Measurements from ENCODE around the gene SPAM1.

SPAM1 gene

GRCh38 chr7:123948136-123948535 lies 23.1 kb downstream of the SPAM1 start:
- Histone ChIP-seq H3K4me1 (ENCODE audit: control insufficient read depth, insufficient read depth, low read length) (peaks cover 24% of the 10 kb centered on the region), H3K36me3 (ENCODE audit: control insufficient read depth, insufficient read depth, low read length) (no peaks in the 10 kb centered on the region), H3K27ac (ENCODE audit: low read depth, low read length) (no peak overlapping the region), H3K9me3 (ENCODE audit: control insufficient read depth, insufficient read depth, low read depth, low read length) (no peaks in the 10 kb centered on the region), H3K9ac (ENCODE audit: low read length) (no peak overlapping the region), H3K27me3 (ENCODE audit: control insufficient read depth, insufficient read depth, low read length) (no peaks in the 10 kb centered on the region), H3K4me3 (ENCODE audit: low read depth, low read length) (no peak overlapping the region)

GRCh38 chr7:123958186-123958703 lies 33.2 kb downstream of the SPAM1 start:
- H3K4me1 ChIP-seq (ENCODE audit: control insufficient read depth, insufficient read depth, low read length) = no peaks in the 10 kb centered on the region

GRCh38 chr7:123961771-123962170 lies 36.7 kb downstream of the SPAM1 start:
- Histone ChIP-seq H3K4me1 (ENCODE audit: control insufficient read depth, insufficient read depth, low read length) (no peaks in the 10 kb centered on the region), H3K9ac (ENCODE audit: low read length) (no peak overlapping the region)

More at GRCh38 chr7:123958186-123958703, 33.2 kb downstream of the SPAM1 start:
- no peak overlapping the region for H3K9ac ChIP-seq (ENCODE audit: low read length)
- H3K9me3 ChIP-seq (ENCODE audit: control insufficient read depth, insufficient read depth, low read depth, low read length) = no peaks in the 10 kb centered on the region
- no peak overlapping the region for H3K27ac ChIP-seq (ENCODE audit: low read depth, low read length)
- no peaks in the 10 kb centered on the region for H3K36me3 ChIP-seq (ENCODE audit: control insufficient read depth, insufficient read depth, low read length)
- H3K27me3 ChIP-seq (ENCODE audit: control insufficient read depth, insufficient read depth, low read length) = no peaks in the 10 kb centered on the region
- no peak overlapping the region for H3K4me3 ChIP-seq (ENCODE audit: low read depth, low read length)

GRCh38 chr7:123966936-123967335 lies 41.9 kb downstream of the SPAM1 start:
- no peaks in the 10 kb centered on the region for H3K27me3 ChIP-seq (ENCODE audit: control insufficient read depth, insufficient read depth, low read length)
- H3K36me3 ChIP-seq (ENCODE audit: control insufficient read depth, insufficient read depth, low read length) = no peaks in the 10 kb centered on the region
- no peaks in the 10 kb centered on the region for H3K9me3 ChIP-seq (ENCODE audit: control insufficient read depth, insufficient read depth, low read depth, low read length)
- no peaks in the 10 kb centered on the region for H3K4me1 ChIP-seq (ENCODE audit: control insufficient read depth, insufficient read depth, low read length)
- H3K9ac ChIP-seq (ENCODE audit: low read length) = no peak overlapping the region
- H3K27ac ChIP-seq (ENCODE audit: low read depth, low read length) = no peak overlapping the region
- no peak overlapping the region for H3K4me3 ChIP-seq (ENCODE audit: low read depth, low read length)

More at GRCh38 chr7:123961771-123962170, 36.7 kb downstream of the SPAM1 start:
- Histone ChIP-seq H3K27me3 (ENCODE audit: control insufficient read depth, insufficient read depth, low read length) (no peaks in the 10 kb centered on the region), H3K9me3 (ENCODE audit: control insufficient read depth, insufficient read depth, low read depth, low read length) (no peaks in the 10 kb centered on the region), H3K27ac (ENCODE audit: low read depth, low read length) (no peak overlapping the region), H3K4me3 (ENCODE audit: low read depth, low read length) (no peak overlapping the region), H3K36me3 (ENCODE audit: control insufficient read depth, insufficient read depth, low read length) (no peaks in the 10 kb centered on the region)

GRCh38 chr7:123972045-123972444 lies 47.0 kb downstream of the SPAM1 start:
- H3K9ac ChIP-seq (ENCODE audit: low read length) = no peak overlapping the region
- no peaks in the 10 kb centered on the region for H3K36me3 ChIP-seq (ENCODE audit: control insufficient read depth, insufficient read depth, low read length)
- no peak overlapping the region for H3K4me3 ChIP-seq (ENCODE audit: low read depth, low read length)
- H3K27me3 ChIP-seq (ENCODE audit: control insufficient read depth, insufficient read depth, low read length) = no peaks in the 10 kb centered on the region
- H3K27ac ChIP-seq (ENCODE audit: low read depth, low read length) = no peak overlapping the region
- H3K9me3 ChIP-seq (ENCODE audit: control insufficient read depth, insufficient read depth, low read depth, low read length) = no peaks in the 10 kb centered on the region
- H3K4me1 ChIP-seq (ENCODE audit: control insufficient read depth, insufficient read depth, low read length) = no peaks in the 10 kb centered on the region

- Histone ChIP-seq H3K27ac (ENCODE audit: low read depth, low read length) (no peak overlapping the region), H3K36me3 (ENCODE audit: control insufficient read depth, insufficient read depth, low read length) (no peaks in the 10 kb centered on the region)
These were observed 47.8 kb downstream of the SPAM1 start for GRCh38 chr7:123972831-123973230.

DNA sequence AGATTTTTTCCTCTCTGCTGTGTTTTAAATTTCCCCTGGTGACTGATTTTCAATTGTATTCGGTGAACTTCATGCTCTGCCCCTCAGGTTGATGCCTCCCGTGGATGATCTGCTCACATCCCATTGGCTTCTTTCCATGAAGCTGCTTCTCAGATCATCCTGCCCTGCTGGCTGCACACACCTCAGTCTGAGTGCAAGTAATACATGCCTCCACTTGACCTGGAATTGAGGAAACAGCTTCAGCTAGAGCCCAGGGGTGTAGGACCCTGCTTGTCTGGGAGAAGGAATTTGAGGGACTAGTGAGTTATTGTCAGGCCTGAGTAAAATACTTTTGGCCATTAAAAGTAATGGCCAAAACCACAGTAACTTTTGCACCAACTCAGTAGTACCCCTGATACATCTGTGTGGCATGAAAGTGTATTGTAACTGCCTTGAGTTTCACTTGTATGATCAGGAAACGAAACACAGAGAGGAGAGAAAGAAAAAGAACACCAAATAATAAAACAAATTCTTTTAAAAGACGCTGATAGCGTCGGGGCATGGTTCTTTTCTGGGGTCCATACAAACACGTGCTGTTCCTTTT lies 49.4 kb downstream of the SPAM1 start:
- Histone ChIP-seq H3K9ac (ENCODE audit: low read length) (no peak overlapping the region), H3K4me3 (ENCODE audit: low read depth, low read length) (no peak overlapping the region), H3K36me3 (ENCODE audit: control insufficient read depth, insufficient read depth, low read length) (no peaks in the 10 kb centered on the region), H3K27me3 (ENCODE audit: control insufficient read depth, insufficient read depth, low read length) (no peaks in the 10 kb centered on the region), H3K9me3 (ENCODE audit: control insufficient read depth, insufficient read depth, low read depth, low read length) (no peaks in the 10 kb centered on the region), H3K27ac (ENCODE audit: low read depth, low read length) (no peak overlapping the region), H3K4me1 (ENCODE audit: control insufficient read depth, insufficient read depth, low read length) (no peaks in the 10 kb centered on the region)

More at GRCh38 chr7:123972831-123973230, 47.8 kb downstream of the SPAM1 start:
- Histone ChIP-seq H3K4me3 (ENCODE audit: low read depth, low read length) (no peak overlapping the region), H3K27me3 (ENCODE audit: control insufficient read depth, insufficient read depth, low read length) (no peaks in the 10 kb centered on the region), H3K9me3 (ENCODE audit: control insufficient read depth, insufficient read depth, low read depth, low read length) (no peaks in the 10 kb centered on the region), H3K4me1 (ENCODE audit: control insufficient read depth, insufficient read depth, low read length) (no peaks in the 10 kb centered on the region), H3K9ac (ENCODE audit: low read length) (no peak overlapping the region)

- H3K27ac ChIP-seq (ENCODE audit: low read depth, low read length) = no peak overlapping the region
- H3K9ac ChIP-seq (ENCODE audit: low read length) = no peak overlapping the region
- no peaks in the 10 kb centered on the region for H3K9me3 ChIP-seq (ENCODE audit: control insufficient read depth, insufficient read depth, low read depth, low read length)
- no peaks in the 10 kb centered on the region for H3K27me3 ChIP-seq (ENCODE audit: control insufficient read depth, insufficient read depth, low read length)
- H3K4me1 ChIP-seq (ENCODE audit: control insufficient read depth, insufficient read depth, low read length) = no peaks in the 10 kb centered on the region
- no peak overlapping the region for H3K4me3 ChIP-seq (ENCODE audit: low read depth, low read length)
- H3K36me3 ChIP-seq (ENCODE audit: control insufficient read depth, insufficient read depth, low read length) = no peaks in the 10 kb centered on the region
These were observed 50.0 kb downstream of the SPAM1 start for GRCh38 chr7:123975084-123975483.

GRCh38 chr7:123977081-123977480 lies 52.0 kb downstream of the SPAM1 start:
- Histone ChIP-seq H3K4me3 (ENCODE audit: low read depth, low read length) (no peak overlapping the region), H3K27ac (ENCODE audit: low read depth, low read length) (no peak overlapping the region), H3K9me3 (ENCODE audit: control insufficient read depth, insufficient read depth, low read depth, low read length) (0 out of 2 replicates have a peak, but pooled peaks cover under 1% of the 10 kb centered on the region), H3K4me1 (ENCODE audit: control insufficient read depth, insufficient read depth, low read length) (no peaks in the 10 kb centered on the region), H3K9ac (ENCODE audit: low read length) (no peak overlapping the region), H3K36me3 (ENCODE audit: control insufficient read depth, insufficient read depth, low read length) (no peaks in the 10 kb centered on the region), H3K27me3 (ENCODE audit: control insufficient read depth, insufficient read depth, low read length) (no peaks in the 10 kb centered on the region)

GRCh38 chr7:123979876-123980275 lies 54.8 kb downstream of the SPAM1 start:
- H3K27me3 ChIP-seq (ENCODE audit: control insufficient read depth, insufficient read depth, low read length) = no peaks in the 10 kb centered on the region
- no peak overlapping the region for H3K27ac ChIP-seq (ENCODE audit: low read depth, low read length)
- no peak overlapping the region for H3K9ac ChIP-seq (ENCODE audit: low read length)
- H3K4me3 ChIP-seq (ENCODE audit: low read depth, low read length) = no peak overlapping the region
- no peaks in the 10 kb centered on the region for H3K36me3 ChIP-seq (ENCODE audit: control insufficient read depth, insufficient read depth, low read length)
- no peaks in the 10 kb centered on the region for H3K4me1 ChIP-seq (ENCODE audit: control insufficient read depth, insufficient read depth, low read length)
- peaks cover 3% of the 10 kb centered on the region; the same call in 1 of the 2 replicates for H3K9me3 ChIP-seq (ENCODE audit: control insufficient read depth, insufficient read depth, low read depth, low read length)

GRCh38 chr7:123987445-123987844 lies 62.4 kb downstream of the SPAM1 start:
- Histone ChIP-seq H3K36me3 (ENCODE audit: control insufficient read depth, insufficient read depth, low read length) (no peaks in the 10 kb centered on the region), H3K27ac (ENCODE audit: low read depth, low read length) (no peak overlapping the region; the same call in 1 of the 2 replicates), H3K9ac (ENCODE audit: low read length) (no peak overlapping the region)

More at GRCh38 chr7:123987445-123987844, 62.4 kb downstream of the SPAM1 start:
- H3K9me3 ChIP-seq (ENCODE audit: control insufficient read depth, insufficient read depth, low read depth, low read length) = no peaks in the 10 kb centered on the region; the same call in 1 of the 2 replicates
- no peak overlapping the region for H3K4me3 ChIP-seq (ENCODE audit: low read depth, low read length)
- no peaks in the 10 kb centered on the region for H3K27me3 ChIP-seq (ENCODE audit: control insufficient read depth, insufficient read depth, low read length)
- H3K4me1 ChIP-seq (ENCODE audit: control insufficient read depth, insufficient read depth, low read length) = no peaks in the 10 kb centered on the region
